ENCODE results near the gene COL6A2. TPM values are rescaled to one million over a fixed set of nuclear protein-coding genes. Genes with fewer than 3 reads are reported as not detected.

COL6A2 gene
- total RNA-seq, 1 experiment from 2014 or later, result 129 TPM

DNA sequence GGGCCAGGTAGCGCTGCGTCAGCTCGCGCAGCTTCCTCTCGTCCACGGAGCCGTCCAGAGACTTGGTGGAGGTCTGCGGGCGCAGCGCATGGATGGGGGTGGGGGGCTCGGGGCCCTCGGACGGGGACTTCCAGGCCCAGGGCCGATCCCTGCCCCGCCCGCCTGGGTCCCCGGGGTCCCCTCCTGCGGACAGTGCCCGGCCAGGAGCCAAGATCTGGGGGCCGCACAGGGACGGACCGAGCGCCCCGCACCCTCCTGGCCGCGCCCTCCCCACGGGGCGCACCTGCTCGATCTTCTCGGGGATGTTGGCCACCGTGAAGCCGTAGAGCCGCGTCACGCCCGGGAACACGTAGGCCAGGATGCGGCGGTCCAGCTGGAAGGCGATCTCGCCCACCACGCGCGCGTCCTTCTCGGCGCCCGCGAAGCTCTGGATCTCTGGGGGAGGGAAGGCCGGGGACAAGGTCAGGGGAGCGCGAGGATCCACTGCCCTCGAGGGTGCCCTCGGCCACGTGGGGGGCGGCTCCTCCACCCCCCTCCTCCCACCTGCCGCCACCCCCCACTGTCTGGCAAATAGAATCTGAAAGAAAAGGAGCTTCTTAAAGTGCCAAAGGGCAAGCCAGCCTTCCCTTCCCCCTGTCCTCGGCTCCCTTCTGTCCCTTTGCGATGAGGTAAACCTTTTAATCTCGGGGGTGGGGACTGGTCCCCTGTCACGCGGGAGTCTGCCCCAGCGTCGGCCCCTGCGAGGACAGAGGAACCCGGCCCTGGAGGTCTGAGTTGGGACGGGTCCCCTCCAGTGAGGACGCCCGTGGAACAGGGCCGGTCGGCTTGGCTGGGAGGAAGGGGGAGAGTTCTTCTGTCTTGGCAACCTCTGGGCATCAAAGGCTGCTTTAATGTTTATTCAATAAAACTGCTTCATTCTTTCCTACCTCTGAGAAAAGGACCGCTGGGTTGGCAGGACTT, 64.0 kb downstream of the COL6A2 start:
- no peak overlapping the region for H2BK20ac ChIP-seq (ENCODE audit: low read depth, low read length, poor library complexity, severe bottlenecking)
- H3K4ac ChIP-seq (ENCODE audit: low read depth, low read length), result no peak overlapping the region
- H2AFZ ChIP-seq (ENCODE audit: low read length), result no peak overlapping the region
- no peaks in the 10 kb centered on the region for H3K79me2 ChIP-seq (ENCODE audit: insufficient read depth, low read length)
- no peaks in the 10 kb centered on the region for H3K9me3 ChIP-seq (ENCODE audit: control insufficient read depth, low read depth, low read length)
- no peak overlapping the region for H4K5ac ChIP-seq (ENCODE audit: insufficient read length, low read depth, low read length)
- no peak overlapping the region for H3K23ac ChIP-seq (ENCODE audit: insufficient read length, low read depth, low read length)
- H2BK15ac ChIP-seq (ENCODE audit: low read depth, low read length), result no peak overlapping the region
- H2BK12ac ChIP-seq (ENCODE audit: insufficient read length, low read depth, low read length), result no peak overlapping the region
- H2BK5ac ChIP-seq (ENCODE audit: insufficient read length, low read length), result no peak overlapping the region
- H4K8ac ChIP-seq (replicated peaks; ENCODE audit: insufficient read length, low read depth, low read length), result no peak overlapping the region
- H3K27ac ChIP-seq (ENCODE audit: insufficient read length, low read depth, low read length), result no peak overlapping the region
- H3K9ac ChIP-seq (ENCODE audit: extremely low read depth, insufficient read length, low read length), result no peak overlapping the region
- H4K20me1 ChIP-seq (ENCODE audit: control insufficient read depth, insufficient read depth, insufficient read length), result no peaks in the 10 kb centered on the region
- H2BK120ac ChIP-seq (ENCODE audit: low read depth, low read length, poor library complexity, severe bottlenecking), result no peak overlapping the region
- no peaks in the 10 kb centered on the region for H3K23me2 ChIP-seq (ENCODE audit: insufficient read length, low read depth, low read length, poor library complexity, severe bottlenecking)
- no peaks in the 10 kb centered on the region for H3K27me3 ChIP-seq (ENCODE audit: insufficient read depth, low read length)
- no peak overlapping the region for H3K4me2 ChIP-seq (ENCODE audit: insufficient read depth, insufficient read length, low read length)
- TF ChIP-seq, protein P1, sequence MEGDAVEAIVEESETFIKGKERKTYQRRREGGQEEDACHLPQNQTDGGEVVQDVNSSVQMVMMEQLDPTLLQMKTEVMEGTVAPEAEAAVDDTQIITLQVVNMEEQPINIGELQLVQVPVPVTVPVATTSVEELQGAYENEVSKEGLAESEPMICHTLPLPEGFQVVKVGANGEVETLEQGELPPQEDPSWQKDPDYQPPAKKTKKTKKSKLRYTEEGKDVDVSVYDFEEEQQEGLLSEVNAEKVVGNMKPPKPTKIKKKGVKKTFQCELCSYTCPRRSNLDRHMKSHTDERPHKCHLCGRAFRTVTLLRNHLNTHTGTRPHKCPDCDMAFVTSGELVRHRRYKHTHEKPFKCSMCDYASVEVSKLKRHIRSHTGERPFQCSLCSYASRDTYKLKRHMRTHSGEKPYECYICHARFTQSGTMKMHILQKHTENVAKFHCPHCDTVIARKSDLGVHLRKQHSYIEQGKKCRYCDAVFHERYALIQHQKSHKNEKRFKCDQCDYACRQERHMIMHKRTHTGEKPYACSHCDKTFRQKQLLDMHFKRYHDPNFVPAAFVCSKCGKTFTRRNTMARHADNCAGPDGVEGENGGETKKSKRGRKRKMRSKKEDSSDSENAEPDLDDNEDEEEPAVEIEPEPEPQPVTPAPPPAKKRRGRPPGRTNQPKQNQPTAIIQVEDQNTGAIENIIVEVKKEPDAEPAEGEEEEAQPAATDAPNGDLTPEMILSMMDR (conservative IDR thresholded peaks at IDR 0.05), result no peak
- no peaks in the 10 kb centered on the region for H3K27me3 Mint-ChIP-seq (ENCODE audit: low read depth)
- no peak overlapping the region for H3K27ac Mint-ChIP-seq
- H3K4me1 Mint-ChIP-seq, result no peaks in the 10 kb centered on the region
- no peak overlapping the region for H3T11ph ChIP-seq (ENCODE audit: low read length)
- no peaks in the 10 kb centered on the region for H3K4me1 ChIP-seq (ENCODE audit: insufficient read depth, low read length)
- H3K9me3 Mint-ChIP-seq, result peaks cover 15 to 32% of the 10 kb centered on the region in 2 experiments
- H3K56ac ChIP-seq (ENCODE audit: insufficient read length, low read depth, low read length), result no peak overlapping the region
- H3K4me3 Mint-ChIP-seq, result no peak overlapping the region
- no CpG with 5 or more reads among the region's 72 CpGs for WGBS (ENCODE audit: extremely low coverage, insufficient read length, low lambda C conversion rate)
- no peak overlapping the region for H3K14ac ChIP-seq (ENCODE audit: insufficient read depth, low read length)
- no peak overlapping the region for H3K18ac ChIP-seq (ENCODE audit: insufficient read length, low read depth, low read length)
- no peak overlapping the region for H2AK5ac ChIP-seq (ENCODE audit: insufficient read length, low read length)
- peak; percentile 27 for DNase-seq
- H3K79me1 ChIP-seq (ENCODE audit: insufficient read depth, low read depth, low read length, poor library complexity, severe bottlenecking), result no peaks in the 10 kb centered on the region
- no peak overlapping the region for H4K91ac ChIP-seq (ENCODE audit: insufficient read length, low read depth, low read length)
- H3K36me3 Mint-ChIP-seq (ENCODE audit: insufficient read depth in 1 of 3, low read depth in 3 of 3), result peaks cover 31 to 41% (median 34%) of the 10 kb centered on the region in 3 experiments

Data from H9 (cell line).